Dendritic cell treated with granulocyte-macrophage colony-stimulating factor and Interleukin-4, amounts not matched to agents 40 ng/mL and 50 ng/mL, for 4 days (primary cell): Measurements from ENCODE around the gene TEC.
A peak's percentile ranks its signal among the peaks of the same experiment; 100 is the strongest.
"Not testable (repeated sequence)": the region's sequence is repeated elsewhere in the genome, so short reads cannot be mapped to it uniquely, and the experiment has no call there.

Experiments
- H3K27ac Mint-ChIP-seq: one replicate; pipeline ENCODE4 v1.8.0; 2022; ENCODE audit warnings: mild to moderate bottlenecking, mixed read lengths
- H3K27me3 Mint-ChIP-seq: one replicate; pipeline ENCODE4 v1.8.0; 2022; ENCODE audit warnings: mild to moderate bottlenecking, mixed read lengths
- H3K36me3 Mint-ChIP-seq: one replicate; pipeline ENCODE4 v1.8.0; 2022; ENCODE audit warnings: low read depth, mixed read lengths
- H3K4me1 Mint-ChIP-seq: one replicate; pipeline ENCODE4 v1.8.0; 2022; ENCODE audit warnings: low read depth, mixed read lengths
- H3K4me3 Mint-ChIP-seq: one replicate; pipeline ENCODE4 v1.8.0; 2022; ENCODE audit warnings: mild to moderate bottlenecking, moderate library complexity, mixed read lengths
- H3K9me3 Mint-ChIP-seq: one replicate; pipeline ENCODE4 v1.8.0; 2022; ENCODE audit warnings: mixed read lengths
- intact Hi-C: fragments of 100-400 bp; cut with micrococcal nuclease; formaldehyde crosslinking; loops from one replicate; pipeline ENCODE4 v1.15.0; 2022

TEC gene

DNA sequence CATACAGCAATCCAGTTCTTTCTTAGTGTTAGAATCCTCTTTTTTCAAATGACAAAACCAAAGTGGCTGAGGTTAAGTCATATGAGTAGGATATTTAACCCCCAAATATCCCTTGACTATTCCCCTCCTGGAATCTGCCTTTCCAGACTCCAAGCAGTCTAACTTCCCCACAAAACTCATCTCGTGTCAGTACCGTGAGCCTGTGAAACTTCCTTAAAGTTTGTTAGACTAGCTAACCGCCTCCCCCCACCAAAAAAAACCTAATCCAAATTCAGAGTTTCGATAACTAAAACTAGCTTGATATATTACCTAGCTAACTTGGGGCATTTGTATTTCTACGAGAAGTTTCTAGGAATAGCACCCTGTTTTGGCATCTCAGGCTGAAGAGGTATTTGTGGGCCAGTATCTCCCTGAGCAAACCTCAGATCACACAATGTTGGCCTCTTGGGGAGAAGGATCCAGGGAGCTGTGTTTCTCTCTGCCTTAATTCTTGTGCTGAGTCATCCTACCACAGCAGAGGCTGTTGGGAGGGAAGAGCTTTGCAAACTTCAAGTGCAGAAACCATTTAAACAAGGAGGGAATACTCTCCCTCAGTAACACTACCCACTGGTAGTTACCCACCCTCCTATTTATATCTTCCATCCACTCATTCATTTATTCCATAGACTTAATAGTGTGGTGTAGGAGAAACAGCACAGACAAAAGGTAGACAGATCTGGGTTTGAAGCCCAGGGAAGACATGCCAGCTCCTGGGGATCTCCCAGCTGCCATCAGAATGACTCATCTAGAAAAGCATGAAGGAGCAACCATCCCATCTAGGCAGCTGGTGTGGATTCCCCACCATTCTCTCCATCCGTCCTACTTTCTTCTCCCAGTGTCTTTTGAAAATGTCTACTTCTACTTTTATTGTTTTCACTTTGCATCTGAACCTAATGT is 96.3 kb downstream of the TEC start:
- Mint-ChIP-seq H3K4me3 (no peak overlapping the region), H3K36me3 (peaks cover 14% of the 10 kb centered on the region), H3K4me1 (peaks cover 22% of the 10 kb centered on the region), H3K27ac (peak overlapping the region; percentile 73), H3K9me3 (no peaks in the 10 kb centered on the region), H3K27me3 (no peaks in the 10 kb centered on the region)
- intact Hi-C loops = loop anchor here (5.0 kb wide), 1 partner anchor 34 kb away; no protein-coding TSS in a partner anchor

DNA sequence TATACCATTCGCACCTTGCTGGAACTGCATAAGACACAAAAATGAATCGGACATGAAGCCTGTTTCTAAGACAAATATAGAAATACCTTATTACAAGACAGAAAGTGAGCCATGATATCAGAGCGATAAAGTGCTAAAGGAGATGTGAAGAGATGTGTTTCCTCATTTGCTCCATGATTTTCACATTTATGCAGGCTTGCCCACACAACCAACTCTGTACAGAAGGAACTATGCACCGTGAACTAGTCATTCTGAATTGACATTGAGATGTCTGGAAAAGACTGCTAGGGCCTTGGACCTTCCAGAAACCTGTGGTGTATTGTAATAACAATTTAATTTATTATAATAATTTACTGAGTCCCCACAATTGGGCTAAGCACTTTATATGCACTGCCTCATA is 97.0 kb downstream of the TEC start:
- peaks cover 22% of the 10 kb centered on the region for H3K4me1 Mint-ChIP-seq
- H3K36me3 Mint-ChIP-seq = peaks cover 21% of the 10 kb centered on the region
- intact Hi-C loops = loop anchor here (5.0 kb wide), 1 partner anchor 35 kb away; no protein-coding TSS in a partner anchor
- no peaks in the 10 kb centered on the region for H3K27me3 Mint-ChIP-seq
- no peak overlapping the region for H3K4me3 Mint-ChIP-seq
- H3K27ac Mint-ChIP-seq = peak overlapping the region; percentile 73
- no peaks in the 10 kb centered on the region for H3K9me3 Mint-ChIP-seq

DNA sequence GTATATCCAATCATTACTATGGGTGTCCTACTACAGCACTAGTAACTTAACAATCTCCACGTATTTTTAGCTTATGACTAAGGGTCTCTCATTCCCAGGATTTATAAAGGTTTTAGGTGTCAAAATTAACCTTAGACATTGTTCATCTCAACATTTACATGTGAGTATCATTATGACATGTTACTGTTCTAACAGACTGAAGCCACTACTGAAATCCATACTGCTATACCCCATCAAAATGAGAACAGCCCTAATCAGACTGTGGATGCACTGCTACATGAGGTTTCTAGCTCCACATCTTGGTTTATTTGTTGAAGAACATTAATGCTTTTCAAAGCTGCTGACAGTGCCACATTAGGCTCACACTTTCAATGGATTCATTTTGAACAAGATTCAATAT is 100.0 kb downstream of the TEC start:
- H3K9me3 Mint-ChIP-seq = no peaks in the 10 kb centered on the region
- no peak overlapping the region for H3K27ac Mint-ChIP-seq
- no peaks in the 10 kb centered on the region for H3K27me3 Mint-ChIP-seq
- no peak overlapping the region for H3K4me3 Mint-ChIP-seq
- intact Hi-C loops = loop anchor here (5.0 kb wide), 1 partner anchor 38 kb away; no protein-coding TSS in a partner anchor
- peaks cover 22% of the 10 kb centered on the region for H3K4me1 Mint-ChIP-seq
- peaks cover 26% of the 10 kb centered on the region for H3K36me3 Mint-ChIP-seq

DNA sequence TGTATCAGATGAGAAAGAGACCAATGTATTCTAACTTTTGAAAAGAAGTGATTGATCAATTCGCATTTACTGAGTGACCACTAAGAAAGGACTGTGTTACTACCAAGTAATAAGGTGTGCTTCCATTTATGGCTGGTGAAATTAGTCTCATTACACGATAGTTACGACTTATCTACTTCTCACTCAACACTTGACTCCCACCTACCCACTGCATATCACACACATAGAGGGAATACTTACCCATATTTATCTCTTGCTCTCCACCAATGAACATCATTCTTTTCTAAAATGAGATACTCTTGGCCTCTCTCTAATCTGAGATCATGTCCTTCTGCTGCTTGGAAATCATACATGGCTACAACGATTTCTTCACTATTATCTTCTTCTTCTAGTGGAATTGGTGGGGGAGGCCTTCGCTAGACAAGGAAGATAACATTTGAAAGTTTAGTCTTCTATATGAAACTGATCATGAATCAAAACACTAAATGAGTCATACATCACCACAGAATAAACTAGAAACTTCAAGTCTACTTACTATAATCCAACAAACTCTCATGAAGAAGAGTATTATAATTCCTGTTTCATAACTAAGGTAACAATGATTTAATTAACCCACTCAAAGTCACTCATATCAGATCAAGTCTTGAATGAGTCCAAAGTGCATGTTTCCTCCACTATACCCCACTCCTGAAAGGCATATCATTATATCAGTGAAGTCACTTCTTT is 101.9 kb downstream of the TEC start:
- Mint-ChIP-seq H3K9me3 (no peaks in the 10 kb centered on the region), H3K4me1 (peaks cover 7% of the 10 kb centered on the region), H3K36me3 (peaks cover 28% of the 10 kb centered on the region), H3K4me3 (no peak overlapping the region), H3K27me3 (no peaks in the 10 kb centered on the region), H3K27ac (no peak overlapping the region)
- intact Hi-C loops = no loop called here

DNA sequence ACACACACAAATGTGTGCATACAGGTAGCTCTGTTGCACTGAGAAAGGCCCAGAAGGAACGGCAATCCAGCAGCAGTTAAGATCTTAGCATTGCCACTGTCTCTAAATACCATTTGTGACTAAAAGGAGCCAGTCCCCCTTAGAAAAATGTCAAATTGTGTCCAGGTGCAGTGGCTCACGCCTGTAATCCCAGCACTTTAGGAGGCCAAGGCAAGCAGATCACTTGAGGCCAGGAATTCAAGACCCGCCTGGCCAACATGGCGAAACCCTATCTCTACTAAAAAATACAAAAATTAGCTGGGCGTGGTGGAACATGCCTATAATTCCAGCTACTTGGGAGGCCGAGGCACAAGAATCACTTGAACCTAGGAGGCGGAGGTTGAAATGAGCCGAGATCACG is 105.1 kb downstream of the TEC start:
- H3K27ac Mint-ChIP-seq, H3K27me3 Mint-ChIP-seq, intact Hi-C loops, H3K9me3 Mint-ChIP-seq, H3K4me3 Mint-ChIP-seq: not testable (repeated sequence)
- H3K4me1 Mint-ChIP-seq = peaks cover 17% of the 10 kb centered on the region
- peaks cover 45% of the 10 kb centered on the region for H3K36me3 Mint-ChIP-seq

DNA sequence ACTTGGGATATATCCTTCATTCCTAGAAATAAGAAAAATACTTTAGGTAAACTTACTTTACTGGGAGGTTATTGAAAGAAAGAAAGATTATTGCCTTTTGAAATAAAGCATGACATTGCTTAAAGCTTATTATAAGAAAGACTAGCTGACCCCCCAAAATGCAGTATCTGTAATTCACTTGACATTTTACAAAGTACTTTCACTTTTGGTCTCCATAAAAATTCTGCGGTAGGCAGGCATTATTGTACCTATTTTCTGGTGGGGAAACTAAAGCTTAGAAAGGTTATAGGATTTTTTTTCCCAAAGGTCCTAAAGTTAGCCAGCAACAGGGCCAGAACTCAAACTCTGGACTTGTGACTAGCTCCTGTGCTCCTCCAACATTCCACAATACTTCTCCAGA is 105.9 kb downstream of the TEC start:
- intact Hi-C loops = no loop called here
- H3K27ac Mint-ChIP-seq = no peak overlapping the region
- no peaks in the 10 kb centered on the region for H3K9me3 Mint-ChIP-seq
- H3K4me3 Mint-ChIP-seq = no peak overlapping the region
- peaks cover 53% of the 10 kb centered on the region for H3K36me3 Mint-ChIP-seq
- H3K4me1 Mint-ChIP-seq = peaks cover 10% of the 10 kb centered on the region
- H3K27me3 Mint-ChIP-seq = no peaks in the 10 kb centered on the region

DNA sequence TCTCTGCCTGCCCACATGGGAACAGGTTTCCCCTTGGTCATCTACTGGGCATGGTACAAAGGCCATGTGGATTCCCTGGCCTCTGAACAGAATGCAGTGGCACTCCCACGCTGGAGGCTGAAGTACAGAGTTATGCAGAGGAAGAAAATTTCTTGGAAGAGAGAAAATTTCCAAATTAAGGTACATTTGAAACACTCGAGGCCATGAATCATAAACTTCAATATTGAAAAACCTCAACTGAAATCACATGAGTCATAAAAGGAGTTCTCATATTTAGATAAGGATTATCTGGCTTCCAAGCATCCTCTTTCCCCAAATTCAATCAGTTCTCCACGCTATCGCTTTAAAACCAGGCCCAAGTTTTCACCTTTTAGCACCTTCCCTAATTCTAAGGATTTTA is 107.5 kb downstream of the TEC start:
- H3K36me3 Mint-ChIP-seq = peaks cover 57% of the 10 kb centered on the region
- no peak overlapping the region for H3K27ac Mint-ChIP-seq

DNA sequence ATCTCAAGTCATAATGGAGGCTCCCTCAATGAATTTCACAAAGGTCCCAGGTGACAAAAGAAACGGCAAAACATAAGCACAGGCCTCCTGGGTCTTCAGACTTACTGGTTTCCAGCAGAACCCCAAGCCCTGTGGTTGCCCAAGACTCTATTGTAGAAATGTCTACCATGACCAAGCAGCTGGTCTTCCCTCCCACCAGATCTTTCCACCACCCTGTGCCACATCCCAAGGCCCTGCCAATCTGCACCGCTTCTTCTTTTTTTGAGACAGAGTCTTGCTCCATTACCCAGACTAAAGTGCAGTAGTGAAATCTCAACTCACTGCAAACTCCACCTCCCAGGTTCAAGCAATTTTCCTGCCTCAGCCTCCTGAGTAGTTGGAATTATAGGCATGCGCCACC is 112.4 kb downstream of the TEC start:
- no peak overlapping the region for H3K4me3 Mint-ChIP-seq
- intact Hi-C loops = no loop called here
- H3K27ac Mint-ChIP-seq = no peak overlapping the region
- H3K27me3 Mint-ChIP-seq = no peaks in the 10 kb centered on the region
- H3K4me1 Mint-ChIP-seq = peaks cover 6% of the 10 kb centered on the region
- peaks cover 79% of the 10 kb centered on the region for H3K36me3 Mint-ChIP-seq
- H3K9me3 Mint-ChIP-seq = peaks cover 18% of the 10 kb centered on the region

More for the DNA sequence above, 107.5 kb downstream of the TEC start:
- Mint-ChIP-seq H3K4me3 (no peak overlapping the region), H3K27me3 (no peaks in the 10 kb centered on the region), H3K9me3 (peaks cover 6% of the 10 kb centered on the region), H3K4me1 (peaks cover 10% of the 10 kb centered on the region)
- intact Hi-C loops = no loop called here

DNA sequence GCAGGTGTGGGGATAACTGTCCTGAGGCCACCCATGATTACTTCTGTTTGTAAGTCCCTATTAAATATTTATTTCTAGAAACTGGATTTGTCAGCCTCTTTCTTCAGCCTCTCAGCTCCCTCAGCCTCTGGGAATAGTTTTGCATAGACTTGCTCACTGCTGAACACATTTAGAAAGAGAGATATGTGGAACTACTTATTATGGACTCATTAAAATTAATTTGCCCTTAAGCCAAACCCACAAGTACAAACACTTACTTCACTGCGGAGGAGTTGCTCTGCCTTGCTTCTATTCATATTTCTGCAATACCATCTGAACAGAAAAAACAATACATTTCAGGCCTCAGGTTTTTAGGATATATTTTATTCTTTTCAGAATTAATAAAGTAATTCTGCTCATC is 113.2 kb downstream of the TEC start:
- no peak overlapping the region for H3K4me3 Mint-ChIP-seq
- H3K27me3 Mint-ChIP-seq = no peaks in the 10 kb centered on the region
- intact Hi-C loops = no loop called here
- no peak overlapping the region for H3K27ac Mint-ChIP-seq
- peaks cover 78% of the 10 kb centered on the region for H3K36me3 Mint-ChIP-seq
- H3K4me1 Mint-ChIP-seq = no peaks in the 10 kb centered on the region
- H3K9me3 Mint-ChIP-seq = peaks cover 18% of the 10 kb centered on the region

DNA sequence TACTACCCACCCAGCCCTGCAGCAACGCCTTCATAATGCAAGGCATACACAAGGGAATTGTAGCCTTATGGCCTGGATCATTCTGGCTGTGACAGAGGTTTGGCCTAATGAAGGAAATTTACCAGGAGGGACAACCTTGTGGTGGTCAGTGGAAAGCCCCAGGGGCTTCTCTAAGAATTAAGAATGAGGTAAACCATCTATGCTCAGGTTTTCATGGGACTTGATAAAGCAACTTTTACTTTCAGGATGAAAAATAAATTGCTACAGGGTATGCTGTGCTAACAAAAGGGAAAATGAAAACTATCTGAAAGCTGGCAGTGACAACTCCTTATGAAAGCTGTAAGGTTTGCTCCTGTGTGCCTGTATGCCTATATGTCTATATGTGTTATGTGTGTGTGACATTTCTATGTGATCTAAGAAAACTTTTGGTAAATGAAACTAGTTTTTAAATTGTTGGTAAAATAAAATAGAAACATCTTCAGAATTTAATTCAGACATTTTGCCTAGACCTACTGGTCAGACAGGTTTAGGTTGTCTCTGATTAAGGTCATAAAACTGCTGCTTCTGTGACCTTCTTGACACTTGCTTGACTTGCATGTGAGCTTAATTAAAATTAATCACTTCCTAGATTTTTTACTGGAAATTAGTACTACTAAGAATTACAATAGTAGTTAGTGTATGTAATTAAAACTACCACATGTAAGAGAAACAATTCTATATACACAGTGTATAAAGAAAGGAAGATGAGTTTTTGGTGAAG is 115.7 kb downstream of the TEC start:
- no peaks in the 10 kb centered on the region for H3K4me1 Mint-ChIP-seq
- peaks cover 18% of the 10 kb centered on the region for H3K9me3 Mint-ChIP-seq
- peaks cover 68% of the 10 kb centered on the region for H3K36me3 Mint-ChIP-seq
- H3K27me3 Mint-ChIP-seq = no peaks in the 10 kb centered on the region
- H3K27ac Mint-ChIP-seq = no peak overlapping the region
- no peak overlapping the region for H3K4me3 Mint-ChIP-seq
- intact Hi-C loops = no loop called here

DNA sequence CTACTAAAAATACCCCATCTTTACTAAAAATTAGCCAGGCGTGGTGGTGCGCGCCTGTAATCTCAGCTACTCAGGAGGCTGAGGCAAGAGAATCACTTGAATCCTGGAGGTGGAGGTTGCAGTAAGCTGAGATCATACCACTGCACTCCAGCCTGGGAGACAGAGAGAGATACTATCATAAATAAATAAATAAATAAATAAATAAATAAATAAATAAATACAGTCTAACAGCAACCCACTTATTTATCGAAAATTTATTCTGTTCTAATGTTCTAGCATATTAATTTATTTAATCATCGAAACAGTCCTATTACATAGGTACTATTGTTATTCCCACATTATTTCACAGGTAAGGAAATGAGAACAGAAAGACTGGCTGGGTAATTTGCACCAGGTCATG is 117.4 kb downstream of the TEC start:
- no peaks in the 10 kb centered on the region for H3K4me1 Mint-ChIP-seq
- H3K27me3 Mint-ChIP-seq = no peaks in the 10 kb centered on the region
- no peak overlapping the region for H3K4me3 Mint-ChIP-seq
- intact Hi-C loops = no loop called here
- H3K27ac Mint-ChIP-seq = no peak overlapping the region
- peaks cover 63% of the 10 kb centered on the region for H3K36me3 Mint-ChIP-seq
- H3K9me3 Mint-ChIP-seq = peaks cover 12% of the 10 kb centered on the region

DNA sequence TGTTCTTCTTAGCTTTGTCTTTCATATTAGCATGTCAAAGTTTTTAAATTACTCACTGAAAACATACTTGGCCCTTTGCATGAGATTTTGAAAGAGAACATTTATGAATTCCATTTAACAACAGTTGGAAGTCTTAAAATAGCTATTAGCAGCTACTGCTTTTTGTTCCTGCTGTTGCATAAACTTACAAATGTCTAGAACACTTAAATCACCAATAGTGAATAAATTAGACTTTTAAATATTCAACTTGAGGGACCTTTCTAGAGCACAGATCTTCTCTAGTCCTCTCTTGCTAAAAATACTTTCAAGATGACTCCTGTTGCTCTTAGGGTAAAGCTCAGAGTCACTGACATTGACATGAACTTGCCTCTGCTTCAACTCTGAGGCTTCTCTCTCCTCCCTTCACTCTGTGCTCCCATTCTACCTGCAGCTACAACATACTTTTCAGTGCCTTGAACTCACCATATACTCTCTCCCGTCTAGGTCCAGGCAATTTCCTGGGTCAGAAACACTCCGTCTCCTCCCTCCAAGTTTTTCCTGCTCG is 119.7 kb downstream of the TEC start:
- no peak overlapping the region for H3K4me3 Mint-ChIP-seq
- peaks cover 9% of the 10 kb centered on the region for H3K9me3 Mint-ChIP-seq
- no peak overlapping the region for H3K27ac Mint-ChIP-seq
- peaks cover 57% of the 10 kb centered on the region for H3K36me3 Mint-ChIP-seq
- no peaks in the 10 kb centered on the region for H3K27me3 Mint-ChIP-seq
- H3K4me1 Mint-ChIP-seq = no peaks in the 10 kb centered on the region
- intact Hi-C loops = no loop called here

DNA sequence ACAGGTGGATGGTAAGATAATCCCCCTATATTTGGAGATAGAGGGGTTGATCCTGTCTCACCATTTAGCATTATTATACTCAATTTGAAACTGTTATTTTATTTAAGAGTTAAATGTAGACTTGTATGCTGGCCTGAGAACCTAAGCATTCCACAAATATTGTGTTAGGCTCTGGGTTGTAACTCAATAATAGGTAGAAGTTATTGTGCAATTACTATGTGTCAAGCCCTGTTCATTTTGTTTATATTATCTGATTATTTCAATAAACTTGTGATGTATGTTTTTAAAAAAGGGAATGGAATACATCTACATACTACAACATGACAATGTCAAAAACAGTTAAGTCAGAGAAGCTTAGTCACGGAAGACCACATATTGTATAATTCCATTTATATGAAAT is 122.0 kb downstream of the TEC start:
- H3K27ac Mint-ChIP-seq = no peak overlapping the region
- H3K4me3 Mint-ChIP-seq = no peak overlapping the region
- H3K36me3 Mint-ChIP-seq = peaks cover 61% of the 10 kb centered on the region
- H3K9me3 Mint-ChIP-seq = no peaks in the 10 kb centered on the region
- no peaks in the 10 kb centered on the region for H3K4me1 Mint-ChIP-seq
- no peaks in the 10 kb centered on the region for H3K27me3 Mint-ChIP-seq
- intact Hi-C loops = no loop called here
